ENCODE results near the gene PRDM16.

- TF ChIP-seq CTCF (IDR thresholded peaks at IDR 0.05; ENCODE audit: control extremely low read depth in 1 of 3, insufficient read depth in 1 of 3, low read depth in 1 of 3, low read length in 3 of 3) (no peak), HDAC2 (IDR thresholded peaks at IDR 0.05; ENCODE audit: borderline replicate concordance in 1 of 2, low read depth in 2 of 2, low read length in 2 of 2) (no peak), CEBPB (IDR thresholded peaks at IDR 0.05; ENCODE audit: low read depth, low read length) (no peak), POLR2A (IDR thresholded peaks at IDR 0.05; ENCODE audit: control extremely low read depth in 1 of 2, low read depth in 2 of 2, low read length in 2 of 2) (no peak), KDM5A (IDR thresholded peaks at IDR 0.05; ENCODE audit: low read length) (no peak), HDAC6 (IDR thresholded peaks at IDR 0.05; ENCODE audit: low read depth, low read length) (no peak), EP300 (IDR thresholded peaks at IDR 0.05; ENCODE audit: borderline replicate concordance in 1 of 2, low read depth in 2 of 2, low read length in 2 of 2) (no peak), JUND (IDR thresholded peaks at IDR 0.05; ENCODE audit: low read length) (no peak)
These were observed 284.9 kb downstream of the PRDM16 start for GRCh38 chr1:3353876-3354275.

Measured in H1 (cell line).